Body of pancreas (tissue), 4 donors: ENCODE data around the gene GRID2.

ENCODE experiments used
- POLR2A ChIP-seq, 3 donors: fragments of 450-650 bp; IDR thresholded peaks; one replicate each; pipeline ENCODE4 v1.6.1; 2016; ENCODE audit warnings: antibody characterized with exemption in 3 of 3, mild to moderate bottlenecking in 2 of 3
- TF ChIP-seq, protein P1 (sequence below), 7 experiments: fragments of 450-650 bp in 4 of 7; fragments of 200-600 bp in 3 of 7; sonication (generic) in 3 of 7; IDR thresholded peaks; one replicate each; pipeline ENCODE4 v1.5.1; 2016 to 2019; ENCODE audit warnings: antibody characterized with exemption in 7 of 7

DNA sequence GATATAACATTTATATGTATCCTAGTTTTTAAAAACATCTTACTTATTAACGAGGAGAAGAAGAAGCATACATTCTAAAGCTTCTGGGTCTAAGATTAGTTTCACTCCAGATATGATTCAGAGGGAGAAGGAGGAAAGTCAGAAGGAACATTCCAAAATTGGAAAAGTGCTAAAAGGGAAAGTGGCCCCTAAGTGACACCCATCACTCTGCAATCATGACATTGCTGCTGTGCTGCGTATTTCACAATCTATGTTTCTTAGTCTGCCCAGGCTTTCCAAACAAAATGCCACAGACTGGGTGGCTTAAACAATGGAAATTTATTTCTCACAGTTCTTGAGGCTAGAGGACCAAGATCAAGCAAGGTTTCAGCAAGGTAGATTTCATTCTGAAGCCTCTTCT, 1452.3 kb downstream of the GRID2 start:
- TF ChIP-seq, protein P1, sequence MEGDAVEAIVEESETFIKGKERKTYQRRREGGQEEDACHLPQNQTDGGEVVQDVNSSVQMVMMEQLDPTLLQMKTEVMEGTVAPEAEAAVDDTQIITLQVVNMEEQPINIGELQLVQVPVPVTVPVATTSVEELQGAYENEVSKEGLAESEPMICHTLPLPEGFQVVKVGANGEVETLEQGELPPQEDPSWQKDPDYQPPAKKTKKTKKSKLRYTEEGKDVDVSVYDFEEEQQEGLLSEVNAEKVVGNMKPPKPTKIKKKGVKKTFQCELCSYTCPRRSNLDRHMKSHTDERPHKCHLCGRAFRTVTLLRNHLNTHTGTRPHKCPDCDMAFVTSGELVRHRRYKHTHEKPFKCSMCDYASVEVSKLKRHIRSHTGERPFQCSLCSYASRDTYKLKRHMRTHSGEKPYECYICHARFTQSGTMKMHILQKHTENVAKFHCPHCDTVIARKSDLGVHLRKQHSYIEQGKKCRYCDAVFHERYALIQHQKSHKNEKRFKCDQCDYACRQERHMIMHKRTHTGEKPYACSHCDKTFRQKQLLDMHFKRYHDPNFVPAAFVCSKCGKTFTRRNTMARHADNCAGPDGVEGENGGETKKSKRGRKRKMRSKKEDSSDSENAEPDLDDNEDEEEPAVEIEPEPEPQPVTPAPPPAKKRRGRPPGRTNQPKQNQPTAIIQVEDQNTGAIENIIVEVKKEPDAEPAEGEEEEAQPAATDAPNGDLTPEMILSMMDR (IDR thresholded peaks at IDR 0.05), result no peak
- no peak for TF ChIP-seq POLR2A (IDR thresholded peaks at IDR 0.05)
